MCF 10A (cell line): Measurements from ENCODE around the gene TCF7L2. TPM values are rescaled to one million over a fixed set of nuclear protein-coding genes. Genes with fewer than 3 reads are reported as not detected.

Source experiments
- BruUV-seq: library from RNA; stranded (reverse); fragments of 400-500 nt; replicated peaks from 2 replicates; lab custom pipeline; 2021; lab: Mats Ljungman, UMichigan
- CTCF ChIA-PET: fragments of 300-600 bp; sonication (Branson Sonifier 250); formaldehyde crosslinking; extraction: SDS; loops from one replicate; lab custom pipeline; 2021; ENCODE audit warnings: antibody characterized with exemption, inconsistent platforms; lab: Yijun Ruan, JAX
- POLR2A ChIA-PET: fragments of 300-600, 350-650 bp; sonication (Branson Sonifier 250); formaldehyde crosslinking; extraction: SDS; loops from one replicate; lab custom pipeline; 2020; ENCODE audit warnings: antibody characterized with exemption, inconsistent platforms; lab: Yijun Ruan, JAX
- DNase-seq: peaks from one replicate; pipeline ENCODE4 v3.0.0-alpha.2; 2018; ENCODE audit not compliant: unreplicated experiment
- H3K27ac Mint-ChIP-seq: one replicate; pipeline ENCODE4 v1.8.0; 2022; ENCODE audit warnings: mild to moderate bottlenecking, low read depth, mixed read lengths; ENCODE audit not compliant: unreplicated experiment
- H3K27me3 Mint-ChIP-seq: one replicate; pipeline ENCODE4 v1.8.0; 2022; ENCODE audit warnings: mixed read lengths; ENCODE audit not compliant: insufficient read depth, unreplicated experiment
- H3K36me3 Mint-ChIP-seq: one replicate; pipeline ENCODE4 v1.8.0; 2022; ENCODE audit warnings: mild to moderate bottlenecking, moderate library complexity, mixed read lengths; ENCODE audit not compliant: insufficient read depth, unreplicated experiment
- H3K4me1 Mint-ChIP-seq: one replicate; pipeline ENCODE4 v1.8.0; 2022; ENCODE audit warnings: mixed read lengths; ENCODE audit not compliant: insufficient read depth, unreplicated experiment
- H3K4me3 Mint-ChIP-seq: one replicate; pipeline ENCODE4 v1.8.0; 2022; ENCODE audit warnings: mild to moderate bottlenecking, moderate library complexity, mixed read lengths; ENCODE audit not compliant: unreplicated experiment
- H3K9me3 Mint-ChIP-seq: one replicate; pipeline ENCODE4 v1.8.0; 2022; ENCODE audit warnings: mixed read lengths; ENCODE audit not compliant: unreplicated experiment
- CTCF ChIP-seq: fragments of 200-600 bp; IDR thresholded peaks from one replicate; pipeline ENCODE4 v1.8.0; 2022; ENCODE audit warnings: antibody characterized with exemption, mild to moderate bottlenecking; ENCODE audit not compliant: unreplicated experiment
- intact Hi-C: fragments of 100-400 bp; cut with micrococcal nuclease; formaldehyde crosslinking; loops from 2 replicates; pipeline ENCODE4 v1.14.1; 2022
- total RNA-seq: library from RNA; stranded (reverse); gene quantifications from 2 replicates; pipeline ENCODE4 v1.2.3, GENCODE V29; 2022

The TCF7L2 gene
- total RNA-seq, 1 experiment from 2014 or later, result 25.2 TPM

GRCh38 chr10:112977426-112977898 is 27.4 kb downstream of the TCF7L2 start:
- Mint-ChIP-seq H3K36me3 (peaks cover 66% of the 10 kb centered on the region), H3K9me3 (no peaks in the 10 kb centered on the region), H3K4me3 (no peak overlapping the region), H3K4me1 (no peaks in the 10 kb centered on the region), H3K27me3 (no peaks in the 10 kb centered on the region), H3K27ac (no peak overlapping the region)
- intact Hi-C loops, result no loop called here
- CTCF ChIA-PET, result interaction anchor here (1.4 to 2.0 kb wide), 4 partner anchors 9 to 256 kb away, joined by 3 to 13 read pairs (median 4); no protein-coding TSS in a partner anchor
- no peak for TF ChIP-seq CTCF
- no TSS peak for BruUV-seq
- DNase-seq, result no peak
- POLR2A ChIA-PET, result interaction anchor here (1.1 to 2.4 kb wide), 2 partner anchors 10 to 23 kb away, joined by 3 to 5 read pairs; no protein-coding TSS in a partner anchor

GRCh38 chr10:112979927-112980326 is 29.9 kb downstream of the TCF7L2 start:
- no peak for TF ChIP-seq CTCF
- no peak overlapping the region for H3K27ac Mint-ChIP-seq
- no peak for DNase-seq
- peaks cover 52% of the 10 kb centered on the region for H3K36me3 Mint-ChIP-seq
- POLR2A ChIA-PET, result interaction anchor here (0.6 kb wide), 2 partner anchors 74 to 1764 kb away, joined by 3 read pairs; no protein-coding TSS in a partner anchor
- H3K27me3 Mint-ChIP-seq, result no peaks in the 10 kb centered on the region
- intact Hi-C loops, result no loop called here
- H3K9me3 Mint-ChIP-seq, result no peaks in the 10 kb centered on the region
- no peaks in the 10 kb centered on the region for H3K4me1 Mint-ChIP-seq
- no TSS peak for BruUV-seq
- CTCF ChIA-PET, result no interaction called here
- H3K4me3 Mint-ChIP-seq, result no peak overlapping the region

- no peak for DNase-seq
- H3K4me1 Mint-ChIP-seq, result peaks cover 6% of the 10 kb centered on the region
- peaks cover 42% of the 10 kb centered on the region for H3K36me3 Mint-ChIP-seq
- no TSS peak for BruUV-seq
- H3K4me3 Mint-ChIP-seq, result no peak overlapping the region
- no peaks in the 10 kb centered on the region for H3K9me3 Mint-ChIP-seq
- no peak overlapping the region for H3K27ac Mint-ChIP-seq
- H3K27me3 Mint-ChIP-seq, result no peaks in the 10 kb centered on the region
- ChIA-PET POLR2A (interaction anchor here (0.8 kb wide), 1 partner anchor 11 kb away, joined by 4 read pairs; no protein-coding TSS in a partner anchor), CTCF (interaction anchor here (0.6 to 0.8 kb wide), 2 partner anchors 15 to 65 kb away, joined by 3 read pairs; no protein-coding TSS in a partner anchor)
- no peak for TF ChIP-seq CTCF
- intact Hi-C loops, result no loop called here
Observed at GRCh38 chr10:112980937-112981336, 30.9 kb downstream of the TCF7L2 start.

GRCh38 chr10:112981553-112981952 is 31.5 kb downstream of the TCF7L2 start:
- Mint-ChIP-seq H3K27me3 (no peaks in the 10 kb centered on the region), H3K36me3 (peaks cover 36% of the 10 kb centered on the region), H3K4me3 (no peak overlapping the region), H3K27ac (no peak overlapping the region), H3K9me3 (no peaks in the 10 kb centered on the region), H3K4me1 (peaks cover 12% of the 10 kb centered on the region)
- ChIA-PET POLR2A (interaction anchor here (0.8 kb wide), 1 partner anchor 10 kb away, joined by 4 read pairs; no protein-coding TSS in a partner anchor), CTCF (interaction anchor here (0.6 to 0.8 kb wide), 2 partner anchors 15 to 66 kb away, joined by 3 read pairs; no protein-coding TSS in a partner anchor)
- no peak for TF ChIP-seq CTCF
- BruUV-seq, result no TSS peak
- no peak for DNase-seq
- intact Hi-C loops, result no loop called here
